Neuron (in vitro differentiated cells): ENCODE data around the gene MYO5B.
"Not testable (repeated sequence)": the region's sequence is repeated elsewhere in the genome, so short reads cannot be mapped to it uniquely, and the experiment has no call there.

Source experiments
- H2AFZ ChIP-seq: one replicate; pipeline ENCODE4 v1.6.1; 2013; ENCODE audit warnings: low read depth, mild to moderate bottlenecking, inconsistent platforms, low read length, moderate library complexity
- H3K27me3 ChIP-seq: one replicate; pipeline ENCODE4 v1.6.1; 2013; ENCODE audit warnings: low read length; ENCODE audit not compliant: insufficient read depth
- H3K36me3 ChIP-seq: one replicate; pipeline ENCODE4 v1.6.1; 2013; ENCODE audit warnings: low read length; ENCODE audit not compliant: insufficient read depth
- H3K4me1 ChIP-seq: one replicate; pipeline ENCODE4 v1.6.1; 2013; ENCODE audit warnings: low read length; ENCODE audit not compliant: insufficient read depth
- H3K4me3 ChIP-seq: 2 replicates; pipeline ENCODE4 v1.5.1; 2013; ENCODE audit warnings: mild to moderate bottlenecking, low read length, moderate library complexity
- H3K9me3 ChIP-seq: one replicate; pipeline ENCODE4 v1.6.1; 2013; ENCODE audit warnings: low read length

MYO5B gene

DNA sequence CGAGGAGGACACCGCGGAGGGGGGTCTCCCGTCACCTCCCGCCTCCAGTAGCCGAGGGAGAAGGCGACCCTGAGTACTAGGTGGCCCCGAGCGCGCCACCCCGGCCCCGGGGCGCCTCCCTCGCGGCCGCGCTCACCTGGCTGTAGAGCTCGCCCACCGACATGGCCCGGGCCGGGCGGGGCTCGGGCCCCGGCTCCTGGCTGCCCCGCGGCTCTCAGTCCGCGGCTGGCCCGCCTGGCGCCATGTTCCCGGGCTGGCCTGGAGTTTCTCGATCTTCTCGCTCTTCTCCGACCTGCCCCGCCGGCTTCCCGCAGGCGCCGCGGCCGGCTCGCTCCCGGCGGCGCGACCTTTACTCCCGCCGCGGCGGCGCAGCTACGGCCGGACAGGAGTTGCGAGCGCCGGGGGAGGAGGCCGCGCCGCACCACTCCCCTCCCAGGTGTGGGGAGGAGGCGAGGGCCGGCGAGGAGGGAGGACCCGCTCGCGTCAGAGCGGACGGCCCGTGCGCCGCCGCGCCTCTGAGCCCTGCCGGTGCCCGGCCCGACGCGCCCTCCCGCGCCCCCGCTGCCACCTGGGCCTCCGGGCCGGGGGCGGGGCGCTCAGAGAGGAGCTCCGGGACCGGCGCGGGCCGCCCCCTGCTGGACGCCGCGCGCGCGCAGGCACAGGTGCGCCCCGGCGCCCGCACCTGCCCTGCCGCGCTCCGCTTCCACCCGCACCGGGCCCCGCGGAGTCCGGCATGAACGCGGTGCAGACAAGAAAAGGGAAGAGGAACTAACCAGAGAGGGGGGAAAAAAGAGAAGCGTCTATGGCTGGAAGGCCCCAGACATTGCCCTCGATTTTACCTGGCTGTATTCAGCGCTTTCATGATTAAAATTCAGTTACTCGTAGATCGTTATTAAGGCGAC, at the start of gene MYO5B:
Gene MYO5B (minus strand): TSS at position 517 of the 902 bp plus-strand sequence. CDS start 354 bp downstream, at position 163.
- Histone ChIP-seq H3K4me3 (peak within 1 kb of the TSS; percentile 43), H3K9me3 (no peaks in the 10 kb centered on the region), H3K27me3 (peaks cover 69% of the 10 kb centered on the region), H3K4me1 (peaks cover 4% of the 10 kb centered on the region), H3K36me3 (no peaks in the 10 kb centered on the region), H2AFZ (peak within 1 kb of the TSS; percentile 85)

DNA sequence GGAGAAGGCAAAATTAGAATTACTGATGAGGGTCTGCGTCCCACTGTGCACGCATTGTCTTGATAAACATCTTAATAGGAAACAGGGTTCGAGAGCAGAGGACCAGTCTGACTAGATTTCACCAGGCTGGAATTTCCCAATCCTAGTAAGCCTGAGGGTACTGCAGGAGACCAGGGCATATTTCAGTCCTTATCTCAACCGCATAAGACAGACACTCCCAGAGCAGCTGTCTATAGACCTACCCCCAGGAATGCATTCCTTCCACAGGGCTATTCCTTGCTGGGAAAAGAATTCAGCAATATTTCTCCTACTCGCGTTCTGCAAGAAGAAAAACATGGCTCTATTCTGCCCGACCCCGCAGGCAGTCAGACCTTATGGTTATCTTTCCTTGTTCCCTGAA, 46.8 kb upstream of the MYO5B start:
- H3K4me1 ChIP-seq, H3K27me3 ChIP-seq, H3K36me3 ChIP-seq, H3K9me3 ChIP-seq, H2AFZ ChIP-seq, H3K4me3 ChIP-seq: not testable (repeated sequence)

DNA sequence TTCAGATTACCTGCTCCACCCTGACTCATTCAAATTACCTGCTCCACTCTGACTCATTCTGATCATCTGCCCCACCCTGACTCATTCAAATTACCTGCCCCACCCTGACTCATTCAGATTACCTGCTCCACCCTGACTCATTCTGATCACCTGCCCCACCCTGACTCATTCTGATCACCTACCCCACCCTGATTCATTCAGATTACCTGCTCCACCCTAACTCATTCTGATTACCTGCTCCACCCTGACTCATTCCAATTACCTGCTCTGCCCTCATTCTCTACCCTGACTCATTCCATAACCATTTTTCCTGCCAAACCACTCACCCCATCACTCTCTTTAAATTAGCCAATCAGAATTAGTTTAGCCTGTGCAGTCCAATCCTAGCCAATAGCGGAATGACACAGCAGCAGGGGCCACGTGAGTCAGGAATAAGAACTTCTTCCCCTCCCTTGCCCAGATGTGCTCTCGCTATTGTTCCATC, 45.2 kb upstream of the MYO5B start:
- Histone ChIP-seq H3K9me3 (no peaks in the 10 kb centered on the region), H3K4me3 (no peak overlapping the region), H3K36me3 (no peaks in the 10 kb centered on the region), H2AFZ (no peak overlapping the region), H3K4me1 (no peaks in the 10 kb centered on the region), H3K27me3 (no peaks in the 10 kb centered on the region)

DNA sequence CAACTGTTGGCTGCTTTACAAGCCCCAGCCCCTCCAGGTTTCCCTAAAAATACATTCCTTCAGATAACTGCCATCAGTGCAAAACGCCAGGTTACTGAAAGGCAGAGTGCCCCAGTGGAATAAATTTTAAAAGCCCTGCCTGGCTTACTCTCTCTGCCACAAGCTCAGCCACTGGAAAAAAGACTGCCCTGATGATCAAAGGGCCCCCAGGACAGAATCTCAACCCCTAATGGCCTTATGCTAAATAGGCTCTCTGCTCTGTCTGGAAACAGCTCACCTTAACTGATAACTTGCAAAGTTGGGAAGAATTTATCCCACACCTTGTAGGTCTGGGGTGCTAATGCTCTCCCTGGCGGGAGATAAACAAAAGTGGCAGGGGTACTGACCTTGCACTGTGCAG, 37.5 kb upstream of the MYO5B start:
- H3K27me3 ChIP-seq = no peaks in the 10 kb centered on the region
- H3K4me1 ChIP-seq = peaks cover 7% of the 10 kb centered on the region
- no peaks in the 10 kb centered on the region for H3K9me3 ChIP-seq
- no peak overlapping the region for H3K4me3 ChIP-seq
- H3K36me3 ChIP-seq = no peaks in the 10 kb centered on the region
- H2AFZ ChIP-seq = no peak overlapping the region

DNA sequence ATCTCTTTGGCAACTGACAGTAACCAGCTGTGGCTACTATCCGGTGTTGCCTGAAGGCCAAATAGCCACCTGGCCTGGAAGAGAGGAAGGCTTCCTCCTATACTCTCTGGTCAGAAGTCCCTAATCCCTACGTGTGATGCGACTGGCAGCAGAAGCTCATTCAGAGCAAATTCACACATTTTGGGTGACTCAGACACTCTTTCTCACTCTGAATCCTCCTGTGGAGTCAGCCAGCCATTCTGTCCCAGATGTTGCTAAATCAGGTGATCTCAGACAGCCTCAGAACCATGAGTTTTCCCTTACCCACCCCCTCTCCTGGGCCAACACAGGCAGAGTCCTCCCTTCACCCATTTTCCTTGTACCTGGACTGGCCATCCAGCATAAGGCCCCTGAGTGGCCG, 36.7 kb upstream of the MYO5B start:
- H3K4me3 ChIP-seq = no peak overlapping the region
- H3K36me3 ChIP-seq = no peaks in the 10 kb centered on the region
- no peaks in the 10 kb centered on the region for H3K27me3 ChIP-seq
- peaks cover 7% of the 10 kb centered on the region for H3K4me1 ChIP-seq
- H3K9me3 ChIP-seq = no peaks in the 10 kb centered on the region
- no peak overlapping the region for H2AFZ ChIP-seq

DNA sequence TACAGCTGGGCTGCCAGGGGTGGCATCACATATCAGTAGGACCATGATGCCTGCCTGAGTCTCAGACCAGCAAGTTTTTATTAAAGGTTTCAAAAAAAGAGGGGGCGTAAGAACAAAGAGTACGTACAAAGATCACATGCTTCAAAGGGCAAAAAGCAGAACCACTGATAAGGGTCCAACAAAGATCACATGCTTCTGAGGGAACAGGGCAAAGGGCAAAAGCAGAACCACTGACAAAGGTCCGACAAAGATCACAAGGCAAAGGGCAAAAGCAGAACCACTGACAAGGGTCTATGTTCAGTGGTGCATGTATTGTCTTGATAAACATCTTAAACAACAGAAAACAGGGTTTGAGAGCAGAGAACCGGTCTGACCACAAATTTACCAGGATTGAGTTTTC, 25.3 kb upstream of the MYO5B start:
- H3K4me1 ChIP-seq, H3K4me3 ChIP-seq: not testable (repeated sequence)

DNA sequence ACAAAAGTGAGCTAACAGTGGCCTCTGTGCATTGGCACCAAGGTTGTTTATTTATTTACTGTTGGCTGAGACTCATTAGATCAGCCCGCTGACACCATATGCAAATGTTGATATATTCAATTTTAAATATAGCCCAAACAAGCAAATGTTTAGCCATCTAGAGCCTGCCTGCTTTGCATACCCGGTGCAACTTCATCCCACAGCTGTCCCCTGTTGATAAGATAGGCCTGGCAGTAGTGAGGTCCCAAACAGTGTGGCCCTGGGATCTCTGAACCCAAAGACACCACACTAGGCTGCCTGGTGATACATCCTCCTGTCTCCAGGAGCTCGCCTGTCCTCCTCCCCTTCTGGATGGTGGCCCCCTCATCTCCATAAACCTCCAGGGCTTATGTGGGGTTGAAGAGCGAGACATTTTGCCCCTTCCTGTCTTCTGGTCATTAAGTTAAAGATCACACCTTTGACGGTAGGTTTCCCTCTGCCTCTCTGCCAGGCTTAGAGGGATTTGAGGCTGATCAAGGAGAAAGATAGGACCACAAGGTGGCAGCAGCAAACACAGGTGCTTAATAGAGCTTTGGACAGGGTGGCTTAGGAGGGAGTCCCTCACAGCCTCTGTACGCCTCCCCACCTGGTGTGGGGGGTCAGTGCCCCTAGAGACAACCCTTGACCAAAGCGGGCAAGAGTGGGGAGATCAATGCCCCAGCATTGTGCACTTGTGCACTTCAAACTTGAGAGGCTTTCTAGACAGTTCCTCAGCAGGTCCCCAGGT, 23.7 kb upstream of the MYO5B start:
- peaks cover 2% of the 10 kb centered on the region for H3K9me3 ChIP-seq
- H3K36me3 ChIP-seq = no peaks in the 10 kb centered on the region
- no peak overlapping the region for H2AFZ ChIP-seq
- H3K4me1 ChIP-seq = no peaks in the 10 kb centered on the region
- H3K4me3 ChIP-seq = no peak overlapping the region
- H3K27me3 ChIP-seq = no peaks in the 10 kb centered on the region

More for the DNA sequence above, 25.3 kb upstream of the MYO5B start:
- H3K27me3 ChIP-seq, H3K36me3 ChIP-seq, H3K9me3 ChIP-seq, H2AFZ ChIP-seq: not testable (repeated sequence)

DNA sequence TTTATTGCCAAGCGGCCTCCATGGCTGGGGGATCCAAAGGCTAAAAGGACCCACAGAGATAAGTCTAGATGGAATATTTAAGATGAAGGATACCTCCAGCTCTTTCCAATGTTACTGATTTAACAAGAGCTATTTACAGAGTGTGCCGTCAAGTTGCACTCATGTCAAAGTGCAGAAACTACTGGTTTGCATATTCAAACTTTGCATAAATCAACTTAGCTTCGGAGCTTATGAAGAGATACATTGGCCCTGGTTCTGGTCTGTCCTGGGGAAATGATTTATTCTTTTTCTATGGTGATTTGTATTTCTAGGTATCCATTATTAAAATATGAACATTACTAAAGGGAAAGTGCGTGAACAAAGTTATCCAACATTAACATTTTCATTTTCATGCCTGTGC, 14.4 kb upstream of the MYO5B start:
- Histone ChIP-seq H3K4me3 (no peak overlapping the region), H3K4me1 (no peaks in the 10 kb centered on the region), H3K27me3 (no peaks in the 10 kb centered on the region), H3K36me3 (no peaks in the 10 kb centered on the region), H2AFZ (no peak overlapping the region), H3K9me3 (no peaks in the 10 kb centered on the region)

DNA sequence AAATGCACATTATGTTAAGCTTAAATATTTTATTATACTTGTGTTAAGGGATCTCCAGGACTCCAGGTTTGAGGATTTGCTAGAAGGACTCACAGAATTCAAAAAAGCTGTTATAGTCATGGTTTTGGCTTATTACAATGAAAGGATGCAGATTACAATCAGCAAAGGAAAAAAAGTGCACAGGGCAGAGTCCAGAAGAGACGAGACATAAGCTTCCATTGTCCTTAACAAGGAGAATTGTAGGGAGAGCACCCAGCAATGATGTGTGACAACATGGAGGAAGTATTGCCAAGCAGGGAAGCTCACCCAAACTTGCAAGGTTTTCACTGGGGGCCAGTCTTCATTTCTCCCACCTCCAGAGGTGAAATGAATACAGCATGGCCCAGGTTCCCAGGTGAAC, 12.8 kb upstream of the MYO5B start:
- Histone ChIP-seq H3K36me3 (no peaks in the 10 kb centered on the region), H3K27me3 (peaks cover 9% of the 10 kb centered on the region), H2AFZ (no peak overlapping the region), H3K4me1 (no peaks in the 10 kb centered on the region), H3K9me3 (no peaks in the 10 kb centered on the region), H3K4me3 (no peak overlapping the region)

DNA sequence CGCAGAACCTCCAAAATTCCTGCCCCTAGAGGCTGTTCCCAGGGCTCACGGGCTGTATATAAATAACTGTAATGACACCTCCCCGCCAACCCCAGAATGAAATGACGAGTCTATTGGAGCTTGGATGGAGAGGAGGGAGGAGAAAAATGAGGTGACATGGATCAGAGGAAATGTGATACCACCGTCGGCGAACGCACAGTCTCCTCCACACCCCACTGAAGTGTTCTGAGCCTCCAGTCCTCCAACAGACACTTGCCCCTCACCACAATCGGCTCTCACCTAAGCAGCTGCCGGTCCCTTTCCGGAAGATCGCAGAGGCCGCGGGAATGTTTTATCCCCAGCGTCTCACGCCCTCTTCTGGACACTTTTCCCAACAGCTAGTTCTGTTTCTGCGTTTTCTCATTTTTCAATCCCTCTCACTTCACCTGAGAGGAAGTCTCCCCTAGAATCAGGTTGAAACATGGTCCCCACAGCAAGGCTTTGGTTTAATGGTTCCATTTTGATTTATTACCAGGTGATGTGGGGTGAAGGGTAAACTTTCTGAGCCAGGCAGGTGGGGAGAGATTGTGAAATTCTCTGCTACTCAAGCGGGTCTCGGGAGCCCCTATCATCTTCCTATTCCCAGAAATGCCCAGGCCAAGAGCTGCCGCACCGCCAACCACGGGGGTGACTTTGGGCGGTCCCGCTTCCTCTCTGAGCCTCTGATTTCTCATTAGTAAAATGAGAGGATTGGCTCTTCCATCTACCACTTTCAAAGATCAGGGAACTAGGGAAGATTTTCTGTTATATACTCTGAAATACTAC, 9.1 kb upstream of the MYO5B start:
- no peaks in the 10 kb centered on the region for H3K4me1 ChIP-seq
- no peaks in the 10 kb centered on the region for H3K36me3 ChIP-seq
- peaks cover 16% of the 10 kb centered on the region for H3K27me3 ChIP-seq
- H3K4me3 ChIP-seq = no peak overlapping the region
- H2AFZ ChIP-seq = no peak overlapping the region
- H3K9me3 ChIP-seq = no peaks in the 10 kb centered on the region

DNA sequence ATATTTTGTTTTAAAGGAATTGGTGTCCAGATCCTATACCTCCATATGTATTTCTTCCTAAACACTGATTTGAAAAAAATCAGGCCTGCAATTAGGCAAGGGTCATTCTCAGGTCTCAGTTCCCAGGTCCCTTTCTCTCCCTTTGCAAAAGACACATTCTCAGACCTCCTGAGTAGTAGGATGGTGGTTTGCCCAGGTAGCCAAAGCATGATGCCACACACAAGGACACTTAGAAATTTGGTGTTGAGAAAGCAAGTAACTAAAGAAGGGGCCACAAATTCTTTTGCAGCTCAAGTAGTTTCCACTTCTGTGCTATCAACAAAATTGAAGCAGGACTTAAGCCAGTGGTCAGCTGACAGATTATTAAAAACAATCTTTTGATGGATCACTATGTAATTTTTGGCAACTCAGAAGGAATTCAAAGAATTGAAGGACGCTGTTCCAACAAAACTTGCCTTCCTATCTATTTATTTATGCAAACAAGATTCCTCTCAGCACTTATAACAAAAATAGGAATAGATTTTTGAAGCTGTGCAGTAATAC, 6.6 kb upstream of the MYO5B start:
- Histone ChIP-seq H3K9me3 (no peaks in the 10 kb centered on the region), H3K27me3 (peaks cover 21% of the 10 kb centered on the region), H2AFZ (no peak overlapping the region), H3K4me1 (no peaks in the 10 kb centered on the region), H3K4me3 (no peak overlapping the region), H3K36me3 (no peaks in the 10 kb centered on the region)

DNA sequence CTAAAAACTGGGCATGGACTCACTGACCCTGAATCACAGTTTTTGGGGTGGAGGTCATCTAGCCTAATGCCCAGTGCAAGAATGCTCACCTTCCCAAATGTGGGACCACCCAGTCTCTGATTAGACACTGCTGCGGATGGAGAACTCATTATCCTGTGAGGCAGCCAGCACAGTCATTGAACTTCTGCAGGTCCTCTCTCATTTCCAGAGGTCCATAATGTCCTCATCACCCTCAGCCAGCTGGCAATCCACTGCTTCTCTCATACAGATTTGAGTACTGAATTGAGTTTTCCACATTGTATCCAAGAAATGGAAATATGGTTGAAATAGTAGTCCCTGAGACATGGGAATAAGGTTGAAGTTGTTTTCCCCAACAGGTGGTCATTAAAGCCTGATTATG, 5.0 kb upstream of the MYO5B start:
- no peak overlapping the region for H2AFZ ChIP-seq
- H3K9me3 ChIP-seq = no peaks in the 10 kb centered on the region
- no peaks in the 10 kb centered on the region for H3K36me3 ChIP-seq
- H3K4me1 ChIP-seq = no peaks in the 10 kb centered on the region
- no peak overlapping the region for H3K4me3 ChIP-seq
- H3K27me3 ChIP-seq = peaks cover 34% of the 10 kb centered on the region
